ENCODE measurements around the gene RPS6KA1. TPM values are rescaled to one million over a fixed set of nuclear protein-coding genes. Genes with fewer than 3 reads are reported as not detected.

Gene RPS6KA1
- total and polyA plus RNA-seq, 2 of the 8 experiments (the other 6 are each of a cell fraction or from before 2014, with no cell fraction given): 44.3 to 55.0 TPM

GRCh38 chr1:26541816-26542711 lies 12.5 kb downstream of the RPS6KA1 start (continued):
- no peak for TF ChIP-seq SRF (IDR thresholded peaks at IDR 0.05; ENCODE audit: low read depth, low read length)
- TF ChIP-seq MAFK (IDR thresholded peaks at IDR 0.05; ENCODE audit: low read depth, low read length): no peak
- no peak for TF ChIP-seq POU5F1 (IDR thresholded peaks at IDR 0.05; ENCODE audit: low read depth, low read length)
- peak; percentile 34 to 41; a peak in 3 of 4 replicates for TF ChIP-seq RAD21 (IDR thresholded peaks at IDR 0.05 in 1 of 2, conservative IDR thresholded peaks at IDR 0.05 in 1 of 2; ENCODE audit: low read depth in 2 of 2, low read length in 2 of 2)
- peak; percentile 18; the same call in 1 of the 2 replicates for TF ChIP-seq EGR1 (IDR thresholded peaks at IDR 0.05; ENCODE audit: borderline replicate concordance, low read depth, low read length)
- TF ChIP-seq GTF2F1 (IDR thresholded peaks at IDR 0.05; ENCODE audit: borderline replicate concordance, low read depth, low read length): no peak
- TF ChIP-seq BRCA1 (IDR thresholded peaks at IDR 0.05; ENCODE audit: low read depth, low read length): no peak
- peak; percentile 43 for TF ChIP-seq ASH2L (IDR thresholded peaks at IDR 0.05; ENCODE audit: low read length)
- TF ChIP-seq NANOG (IDR thresholded peaks at IDR 0.05; ENCODE audit: insufficient read depth, low read depth, low read length, poor library complexity, severe bottlenecking): no peak
- TF ChIP-seq KDM1A (IDR thresholded peaks at IDR 0.05; ENCODE audit: borderline replicate concordance, low read length): no peak

Measured in H1 (cell line).